GM12878 (cell line): ENCODE measurements around the gene PGAM1. TPM values are rescaled to one million over a fixed set of nuclear protein-coding genes. Genes with fewer than 3 reads are reported as not detected.

ENCODE experiments used
- ATAC-seq: fragments of 200-7000 bp; cut with Tn5 transposase; 3 replicates; pipeline ENCODE4 v1.9.1; 2020; ENCODE audit warnings: mild to moderate bottlenecking, moderate library complexity
- BruUV-seq: library from RNA; stranded (reverse); fragments of 400-500 nt; replicated peaks from 2 replicates; lab custom pipeline; 2021; lab: Mats Ljungman, UMichigan
- CTCF ChIA-PET: fragments of 300-600 bp; sonication (Branson Sonifier 250); formaldehyde crosslinking; extraction: SDS; loops from one replicate; lab custom pipeline; 2021; ENCODE audit warnings: inconsistent platforms; lab: Yijun Ruan, JAX
- POLR2A ChIA-PET: fragments of 350-600 bp; formaldehyde crosslinking; extraction: SDS; loops from one replicate; lab custom pipeline; 2021; ENCODE audit warnings: inconsistent platforms; lab: Charles Lee
- RAD21 ChIA-PET: fragments of 300-600 bp; sonication (Branson Sonifier 250); formaldehyde crosslinking; loops from one replicate; lab custom pipeline; 2023; ENCODE audit warnings: antibody characterized with exemption; ENCODE audit not compliant: unreplicated experiment; lab: Charles Lee
- SMC1A ChIA-PET: fragments of 300-600 bp; sonication (Branson Sonifier 250); formaldehyde crosslinking; loops from one replicate; lab custom pipeline; 2023; ENCODE audit not compliant: unreplicated experiment, uncharacterized antibody; lab: Charles Lee
- DNase-seq: peaks from one replicate; pipeline ENCODE4 v3.0.0-alpha.2; 2011; ENCODE audit warnings: low read depth, low spot score
- FAIRE-seq: peaks from 3 replicates; lab custom pipeline; 2011; peaks lifted over from hg19 to GRCh38; lab: Jason Lieb, UNC
- H2AFZ ChIP-seq: 2 replicates; pipeline ENCODE4 v1.6.0; 2011; ENCODE audit warnings: low read depth, low read length, control low read depth; ENCODE audit not compliant: control insufficient read depth
- H3K27ac ChIP-seq: 2 replicates; pipeline ENCODE4 v1.5.1; 2011; ENCODE audit warnings: control low read depth; ENCODE audit not compliant: control insufficient read depth, insufficient read depth
- H3K27me3 ChIP-seq, 2 experiments: replicated peaks in 1 of 2; 2 replicates each; pipeline versions ENCODE4 v1.6.0 to v1.6.1; 2011; ENCODE audit warnings: low read length in 1 of 2; ENCODE audit not compliant: control insufficient read depth in 2 of 2, insufficient read depth in 2 of 2
- H3K36me3 ChIP-seq, 2 experiments: 2 replicates each; pipeline ENCODE4 v1.5.1; 2011; ENCODE audit warnings: low read length in 1 of 2; ENCODE audit not compliant: control insufficient read depth in 2 of 2, insufficient read depth in 2 of 2
- H3K4me1 ChIP-seq: 2 replicates; pipeline ENCODE4 v1.6.1; 2011; ENCODE audit warnings: mild to moderate bottlenecking, low read length, moderate library complexity, mixed read lengths; ENCODE audit not compliant: control insufficient read depth, insufficient read depth
- H3K4me2 ChIP-seq: 2 replicates; pipeline ENCODE4 v1.6.0; 2011; ENCODE audit warnings: control low read depth; ENCODE audit not compliant: control insufficient read depth, insufficient read depth
- H3K4me3 ChIP-seq: fragments of 200-600 bp; sonication (generic); 2 replicates; pipeline ENCODE4 v1.5.1; 2016
- H3K79me2 ChIP-seq: 2 replicates; pipeline ENCODE4 v1.6.0; 2011; ENCODE audit warnings: low read length; ENCODE audit not compliant: control insufficient read depth, insufficient read depth
- H3K9ac ChIP-seq: 2 replicates; pipeline ENCODE4 v1.8.0; 2011; ENCODE audit warnings: low read length, control low read depth, mixed read lengths; ENCODE audit not compliant: control insufficient read depth, insufficient read depth
- H3K9me3 ChIP-seq: replicated peaks from 3 replicates; pipeline ENCODE4 v1.5.1; 2011; ENCODE audit warnings: mild to moderate bottlenecking, low read length; ENCODE audit not compliant: control insufficient read depth, insufficient read depth
- H4K20me1 ChIP-seq: 2 replicates; pipeline ENCODE4 v1.6.0; 2011; ENCODE audit not compliant: control insufficient read depth, insufficient read depth
- ATF7 ChIP-seq: fragments of 450-650 bp; IDR thresholded peaks from 2 replicates; pipeline ENCODE4 v1.6.1; 2016; ENCODE audit warnings: low read depth, mild to moderate bottlenecking
- BACH1 ChIP-seq: fragments of 450-650 bp; IDR thresholded peaks from 2 replicates; pipeline ENCODE4 v1.6.1; 2017; ENCODE audit warnings: mild to moderate bottlenecking, borderline replicate concordance
- IKZF1 ChIP-seq: fragments of 450-650 bp; conservative IDR thresholded peaks from 2 replicates; pipeline ENCODE4 v1.6.1; 2017; ENCODE audit warnings: antibody characterized with exemption, mild to moderate bottlenecking
- IKZF2 ChIP-seq, 2 experiments: fragments of 450-650 bp; IDR thresholded peaks; 2 replicates each; pipeline ENCODE4 v1.6.1; 2017; ENCODE audit warnings: mild to moderate bottlenecking in 2 of 2, moderate library complexity in 2 of 2
- SIN3A ChIP-seq: IDR thresholded peaks from 2 replicates; pipeline ENCODE4 v1.6.1; 2012; ENCODE audit warnings: low read depth, low read length, improper control_type of control experiment
- WGBS: methylation state at CpG from one replicate; pipeline ENCODE4 v1.1.6; 2016; ENCODE audit warnings: low lambda C conversion rate; ENCODE audit not compliant: insufficient replicate concordance, insufficient coverage; ENCODE audit errors: missing lambda C conversion rate; 5-methylcytosine and 5-hydroxymethylcytosine counted together
- in situ Hi-C: fragments of 300-500 bp; cut with MboI; formaldehyde crosslinking; loops from 9 replicates; pipeline ENCODE4 v1.14.3; 2018; ENCODE audit warnings: mixed read lengths
- intact Hi-C: fragments of 100-400 bp; cut with micrococcal nuclease; formaldehyde crosslinking; loops from one replicate; pipeline ENCODE4 v1.14.2; 2022; ENCODE audit not compliant: unreplicated experiment
- polyA plus RNA-seq, 11 experiments: library from polyadenylated mRNA; depleted of rRNA in 4 of 11; unstranded in 6 of 11; stranded (reverse) in 5 of 11; fragments of >200 nt; fragmentation: Nextera tagmentation in 4 of 11; fragmentation: Illumina TruSeq in 1 of 11; extraction: Ambion mirVana in 4 of 11; extraction: Trizol in 1 of 11; gene quantifications; 1 replicate in 1 of 11; 2 replicates in 10 of 11; pipeline versions ENCODE4 v1.2.1 to v1.2.3, GENCODE V29; 2011 to 2016; ENCODE audit warnings: inconsistent platforms in 2 of 11, missing spikeins in 2 of 11, low read depth in 1 of 11
- total RNA-seq, 4 experiments: library from RNA; depleted of rRNA in 3 of 4; stranded (reverse); fragments of >200 nt in 3 of 4; fragmentation: Illumina TruSeq in 1 of 4; extraction: Trizol in 1 of 4; gene quantifications; 2 replicates each; pipeline versions ENCODE4 v1.2.1 to v1.2.3, GENCODE V29; 2013 to 2021

Gene PGAM1
- total and polyA plus RNA-seq, 10 of the 15 experiments (the other 5 are each of a cell fraction or from before 2014, with no cell fraction given): 115 to 1,362 (median 744) TPM

DNA sequence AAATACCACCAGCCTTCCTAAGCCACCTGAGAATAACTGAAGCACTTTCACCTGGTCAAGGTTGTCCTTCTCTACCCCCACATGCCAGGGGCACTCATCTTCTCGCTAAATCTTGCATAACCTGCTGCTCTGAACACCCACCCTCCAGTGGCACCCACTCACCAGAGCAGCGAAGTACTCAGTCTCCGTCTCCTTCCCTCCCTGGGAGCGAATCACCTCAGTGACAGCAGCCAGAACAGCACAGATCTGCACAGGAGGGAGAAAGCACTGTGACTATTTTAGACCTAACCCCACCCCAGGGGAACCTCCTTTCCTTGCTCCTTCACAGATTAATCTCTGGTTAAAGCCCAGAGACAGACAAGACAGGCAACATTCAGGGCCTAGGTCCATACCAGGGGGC, 29.9 kb upstream of the PGAM1 start:
- in situ Hi-C loops (no loop called here), intact Hi-C loops (no loop called here)
- Histone ChIP-seq H3K4me2 (no peak overlapping the region), H3K79me2 (peaks cover 10% of the 10 kb centered on the region), H3K36me3 (peaks cover 0 to 4% of the 10 kb centered on the region in 2 experiments; a peak in 3 of 4 replicates), H3K9me3 (no peaks in the 10 kb centered on the region), H3K9ac (no peak overlapping the region), H4K20me1 (no peaks in the 10 kb centered on the region), H3K27ac (no peak overlapping the region), H2AFZ (no peak overlapping the region), H3K27me3 (no peaks in the 10 kb centered on the region), H3K4me1 (no peaks in the 10 kb centered on the region), H3K4me3 (no peak overlapping the region)
- FAIRE-seq: no peak
- TF ChIP-seq IKZF1 (no peak), BACH1 (no peak), IKZF2 (IDR thresholded peaks at IDR 0.05) (no peak)
- RAD21 ChIA-PET: no interaction called here
- no TSS peak for BruUV-seq
- SMC1A ChIA-PET: no interaction called here
- ATAC-seq: no peak
- no peak for DNase-seq
- CTCF ChIA-PET: interaction anchor here (0.6 kb wide), 1 partner anchor 320 kb away, joined by 3 read pairs; no protein-coding TSS in a partner anchor
- POLR2A ChIA-PET: no interaction called here
- 98% methylated on average over 4 of the region's 4 CpGs for WGBS

DNA sequence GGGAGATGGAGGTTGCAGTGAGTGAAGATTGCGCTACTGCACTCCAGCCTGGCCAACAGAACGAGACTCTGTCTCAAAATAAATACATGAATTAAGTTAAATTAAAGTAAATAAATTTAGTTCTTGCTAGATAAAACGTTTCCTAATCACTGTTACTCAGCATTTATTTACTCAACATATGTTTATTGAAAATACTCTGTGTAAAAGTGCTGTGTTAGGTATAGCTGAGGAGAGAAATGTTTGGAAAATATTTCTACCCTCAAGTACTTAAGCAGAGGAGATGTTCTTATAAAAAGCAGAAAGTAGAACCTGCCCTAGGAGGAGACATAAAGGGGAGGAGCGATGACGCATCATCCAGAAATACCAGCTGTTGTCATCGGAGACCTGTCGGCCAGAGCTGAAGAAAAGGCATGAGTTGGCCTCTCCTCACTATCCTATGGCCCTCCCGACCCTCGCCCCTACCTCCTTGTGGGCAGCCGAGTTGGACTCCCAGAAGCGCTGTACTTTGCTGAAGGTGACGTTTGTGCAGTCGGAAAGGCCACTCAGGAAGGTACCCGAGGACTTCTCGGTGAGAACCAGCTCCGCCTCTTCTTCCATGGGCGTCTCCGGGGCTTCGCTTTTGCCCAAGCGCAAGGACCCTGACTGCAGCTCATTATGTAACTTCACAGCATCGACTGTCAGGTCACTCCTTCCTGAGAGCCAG, 26.0 kb upstream of the PGAM1 start:
- BruUV-seq: no TSS peak
- Histone ChIP-seq H3K4me1 (no peaks in the 10 kb centered on the region), H3K9me3 (no peaks in the 10 kb centered on the region), H3K4me3 (peak overlapping the region; percentile 72), H3K27ac (peak overlapping the region; percentile 34; the same call in 1 of the 2 replicates), H3K4me2 (peak overlapping the region; percentile 48), H3K36me3 (no peaks in the 10 kb centered on the region; a peak in 2 of 4 replicates), H3K79me2 (peaks cover 10% of the 10 kb centered on the region), H3K9ac (peak overlapping the region; percentile 57), H2AFZ (no peak overlapping the region), H4K20me1 (no peaks in the 10 kb centered on the region), H3K27me3 (no peaks in the 10 kb centered on the region)
- FAIRE-seq (no peak), DNase-seq (no peak), ATAC-seq (peak; percentile 70)
- POLR2A ChIA-PET: interaction anchor here (0.7 to 1.6 kb wide), 3 partner anchors 11 to 337 kb away, joined by 3 to 9 read pairs (median 5); partner anchors contain the start of gene ZFYVE27
- TF ChIP-seq ATF7: peak; percentile 47; the same call in 1 of the 2 replicates
- no peak for TF ChIP-seq SIN3A
- WGBS: 8% methylated on average over 21 of the region's 21 CpGs
- intact Hi-C loops: no loop called here
- RAD21 ChIA-PET: interaction anchor here (3.0 kb wide), 1 partner anchor 121 kb away, joined by 10 read pairs; no protein-coding TSS in a partner anchor
- CTCF ChIA-PET: interaction anchor here (0.8 to 1.8 kb wide), 3 partner anchors 28 to 154 kb away, joined by 3 to 4 read pairs (median 3); no protein-coding TSS in a partner anchor
- in situ Hi-C loops: no loop called here
- SMC1A ChIA-PET: interaction anchor here (0.8 to 2.0 kb wide), 4 partner anchors 10 to 67 kb away, joined by 3 to 4 read pairs (median 3); no protein-coding TSS in a partner anchor
